AG10803 (cell line): ENCODE data around the gene CPM.

Source experiments
- DNase-seq: peaks from one replicate; pipeline ENCODE4 v3.0.0; 2010; ENCODE audit warnings: low read depth
- H3K4me3 ChIP-seq: 2 replicates; pipeline ENCODE4 v1.5.1; 2011; ENCODE audit warnings: mild to moderate bottlenecking, low read length, control low read depth
- TF ChIP-seq, protein P1 (sequence below): conservative IDR thresholded peaks from 2 replicates; pipeline ENCODE4 v1.5.1; 2011; ENCODE audit warnings: mild to moderate bottlenecking, low read length, control low read depth, inconsistent platforms

CPM gene

DNA sequence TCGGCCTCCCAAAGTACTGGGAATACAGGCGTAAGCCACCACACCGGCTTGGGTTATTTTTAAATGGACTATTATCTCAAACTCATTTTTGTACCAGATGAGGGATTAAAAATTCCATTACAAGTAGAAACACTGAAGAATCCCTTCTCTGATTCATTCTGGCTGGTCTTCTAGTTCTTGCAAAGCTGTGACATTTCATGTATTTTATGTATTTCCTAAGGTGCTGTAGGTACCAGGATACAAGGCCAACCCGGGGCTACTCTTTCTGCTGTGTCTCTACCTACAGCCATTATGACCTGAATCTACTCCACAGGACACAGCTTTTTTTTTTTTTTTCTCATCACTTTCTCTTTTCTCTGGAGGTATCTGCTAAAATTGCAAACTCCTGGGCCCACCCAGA, 24.9 kb downstream of the CPM start:
- DNase-seq: no peak
- no peak overlapping the region for H3K4me3 ChIP-seq
- TF ChIP-seq, protein P1, sequence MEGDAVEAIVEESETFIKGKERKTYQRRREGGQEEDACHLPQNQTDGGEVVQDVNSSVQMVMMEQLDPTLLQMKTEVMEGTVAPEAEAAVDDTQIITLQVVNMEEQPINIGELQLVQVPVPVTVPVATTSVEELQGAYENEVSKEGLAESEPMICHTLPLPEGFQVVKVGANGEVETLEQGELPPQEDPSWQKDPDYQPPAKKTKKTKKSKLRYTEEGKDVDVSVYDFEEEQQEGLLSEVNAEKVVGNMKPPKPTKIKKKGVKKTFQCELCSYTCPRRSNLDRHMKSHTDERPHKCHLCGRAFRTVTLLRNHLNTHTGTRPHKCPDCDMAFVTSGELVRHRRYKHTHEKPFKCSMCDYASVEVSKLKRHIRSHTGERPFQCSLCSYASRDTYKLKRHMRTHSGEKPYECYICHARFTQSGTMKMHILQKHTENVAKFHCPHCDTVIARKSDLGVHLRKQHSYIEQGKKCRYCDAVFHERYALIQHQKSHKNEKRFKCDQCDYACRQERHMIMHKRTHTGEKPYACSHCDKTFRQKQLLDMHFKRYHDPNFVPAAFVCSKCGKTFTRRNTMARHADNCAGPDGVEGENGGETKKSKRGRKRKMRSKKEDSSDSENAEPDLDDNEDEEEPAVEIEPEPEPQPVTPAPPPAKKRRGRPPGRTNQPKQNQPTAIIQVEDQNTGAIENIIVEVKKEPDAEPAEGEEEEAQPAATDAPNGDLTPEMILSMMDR: no peak

DNA sequence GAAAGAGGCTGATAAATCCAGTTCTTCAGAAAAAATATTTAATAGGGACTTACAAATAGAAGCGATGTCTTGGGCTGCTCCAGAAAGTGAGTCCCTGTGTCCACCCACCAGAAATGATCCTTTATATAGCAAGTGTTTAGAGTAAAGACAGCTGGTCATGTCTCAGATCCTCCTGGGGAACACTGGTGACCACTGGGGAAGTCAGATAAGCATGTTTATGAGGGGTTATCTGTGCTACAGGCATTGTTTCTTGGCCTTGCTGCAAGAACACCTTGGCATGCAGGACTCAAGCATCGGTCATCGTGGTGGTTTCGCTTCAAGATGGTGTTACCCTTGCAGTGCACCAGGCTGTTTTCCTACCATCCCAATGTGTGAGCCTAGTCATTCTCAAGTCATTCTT, 27.2 kb downstream of the CPM start:
- DNase-seq: no peak
- no peak overlapping the region for H3K4me3 ChIP-seq
- TF ChIP-seq, protein P1: no peak

DNA sequence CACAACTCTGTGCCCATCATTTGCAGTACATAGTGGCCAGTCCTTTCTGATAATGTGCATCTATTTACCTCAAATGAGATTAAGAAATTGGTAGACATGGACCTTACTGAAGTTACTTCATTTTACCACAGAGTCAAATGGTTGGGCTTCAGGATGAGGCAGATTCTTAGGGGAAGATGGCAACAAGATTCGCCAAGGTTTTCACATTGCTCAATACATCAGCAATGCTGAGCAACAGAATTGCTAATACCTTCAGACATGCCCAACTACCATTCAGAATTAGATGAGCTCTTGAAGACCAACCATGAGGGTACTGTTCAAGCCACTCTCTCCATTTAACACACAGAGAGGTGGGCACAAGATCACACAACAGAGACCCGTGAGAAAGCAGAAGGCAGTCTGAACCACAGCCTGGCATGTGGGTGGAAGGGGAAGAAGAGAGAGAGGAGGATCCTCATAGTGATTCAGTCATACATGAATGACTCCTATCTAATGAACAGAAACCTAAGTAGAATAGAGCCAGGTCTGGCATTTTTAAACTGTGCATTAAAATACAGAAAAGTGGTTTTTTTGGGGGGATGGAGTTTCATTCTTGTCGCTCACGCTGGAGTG, 28.5 kb downstream of the CPM start:
- TF ChIP-seq, protein P1: no peak
- H3K4me3 ChIP-seq: no peak overlapping the region
- DNase-seq: peak; percentile 61

DNA sequence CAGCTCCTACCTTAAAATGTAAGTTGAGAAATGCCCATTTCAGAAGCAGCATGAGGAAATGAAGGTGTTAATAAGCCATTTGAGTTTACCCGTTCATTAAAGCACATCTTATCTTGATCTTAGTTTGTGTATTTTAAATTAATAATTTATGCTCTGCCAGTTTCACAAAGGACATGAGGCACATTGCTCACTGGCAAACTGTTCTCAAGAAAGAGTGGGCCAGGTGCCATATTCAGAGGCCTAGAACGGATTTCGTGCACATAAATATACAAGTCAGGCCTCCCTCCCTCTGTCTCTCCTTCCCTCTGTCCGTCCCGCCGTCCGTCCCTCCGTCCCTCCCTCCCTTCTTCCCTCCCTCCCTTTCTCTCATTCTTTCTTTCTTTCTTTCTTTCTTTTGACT, 29.5 kb downstream of the CPM start:
- H3K4me3 ChIP-seq: no peak overlapping the region
- no peak for DNase-seq
- TF ChIP-seq, protein P1: no peak

DNA sequence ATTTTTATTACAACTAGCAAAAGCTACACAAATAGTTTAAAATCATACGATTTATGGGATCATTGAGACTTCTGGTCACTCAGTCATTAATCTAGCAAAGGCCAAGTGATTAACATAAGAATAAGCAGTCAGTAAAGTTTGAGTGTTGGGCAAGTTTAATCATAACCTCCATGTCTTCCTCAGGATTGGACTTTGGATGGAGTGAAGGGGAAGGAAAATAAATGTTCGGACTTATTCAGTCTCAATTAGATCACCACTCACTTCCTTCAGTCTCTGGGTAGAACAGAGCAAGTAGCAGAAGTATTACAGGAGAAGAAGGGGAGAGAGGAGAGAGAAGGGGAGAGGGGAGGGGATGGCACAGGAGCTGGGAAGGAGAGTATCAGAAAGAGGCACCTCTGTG, 31.4 kb downstream of the CPM start:
- TF ChIP-seq, protein P1: no peak
- no peak for DNase-seq
- no peak overlapping the region for H3K4me3 ChIP-seq

DNA sequence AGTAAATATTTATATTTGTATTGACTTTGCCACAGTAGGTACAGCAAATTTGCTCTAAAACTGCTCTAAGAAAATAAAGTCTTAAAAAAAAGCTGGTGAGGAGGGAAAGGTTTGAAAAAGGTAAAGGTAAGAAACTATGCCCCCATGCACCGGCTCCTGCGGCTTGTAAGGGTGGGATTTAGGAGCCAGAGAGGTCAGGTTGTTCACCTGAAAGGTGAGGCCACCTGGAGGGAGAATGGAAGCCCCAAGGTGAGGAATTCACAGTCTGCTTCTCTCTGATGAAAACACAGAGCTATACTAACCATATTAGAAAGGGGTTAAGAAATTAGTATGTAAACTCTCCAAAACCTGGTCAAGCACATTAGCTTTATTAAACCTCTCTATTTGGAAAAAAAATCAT, 31.8 kb downstream of the CPM start:
- no peak overlapping the region for H3K4me3 ChIP-seq
- DNase-seq: no peak
- TF ChIP-seq, protein P1: no peak

DNA sequence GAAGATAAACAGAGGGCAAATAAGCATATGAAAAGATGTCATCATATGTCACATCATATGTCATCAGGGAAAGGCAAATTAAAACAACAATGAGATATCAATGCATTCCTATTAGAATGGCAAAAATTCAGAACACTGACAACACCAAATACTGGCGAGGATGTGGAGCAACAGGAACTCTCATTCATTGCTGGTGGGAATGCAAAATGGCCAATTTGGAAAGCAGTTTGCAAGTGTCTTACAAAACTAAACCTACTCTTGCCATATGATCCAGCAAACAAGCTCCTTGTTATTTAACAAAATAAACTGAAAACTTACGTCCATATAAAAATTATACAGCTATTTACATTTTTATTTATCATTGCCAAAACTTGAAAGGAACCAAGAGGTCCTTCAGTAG, 32.7 kb downstream of the CPM start:
- TF ChIP-seq, protein P1: no peak
- H3K4me3 ChIP-seq: no peak overlapping the region
- no peak for DNase-seq
